ENCODE data around the gene AGAP6.
"Not testable (repeated sequence)": the region's sequence is repeated elsewhere in the genome, so short reads cannot be mapped to it uniquely, and the experiment has no call there.

AGAP6 gene

DNA sequence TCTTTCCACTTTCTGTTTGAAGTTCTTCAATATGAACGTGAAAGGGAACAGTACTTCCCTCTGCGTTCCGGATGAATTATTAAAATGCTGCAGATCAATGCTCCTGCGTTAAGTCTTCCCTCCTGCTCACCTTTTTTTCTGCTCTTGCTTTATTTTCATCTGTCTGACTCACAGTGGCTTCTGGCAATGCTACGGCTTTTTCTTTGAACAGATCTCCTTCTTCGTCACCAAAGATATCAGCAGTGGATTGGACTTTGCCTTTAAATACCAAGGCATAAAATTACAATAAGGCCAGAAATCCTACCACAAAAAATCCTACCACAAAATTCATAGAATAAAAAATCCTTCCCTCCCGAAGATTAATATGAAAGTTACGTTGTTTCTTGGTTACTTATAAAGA, 68.4 kb downstream of the AGAP6 start:
- H2AFZ ChIP-seq (ENCODE audit: low read length, unreplicated experiment); H3K79me2 ChIP-seq (ENCODE audit: control insufficient read depth, insufficient read depth, low read length, unreplicated experiment); H3K4me3 ChIP-seq (ENCODE audit: low read depth, low read length); H3K36me3 ChIP-seq (ENCODE audit: insufficient read depth, low read length); H3K4me1 ChIP-seq (ENCODE audit: control insufficient read depth, insufficient read depth, low read length, unreplicated experiment); H3K27ac ChIP-seq (ENCODE audit: low read depth, low read length); H3K27me3 ChIP-seq (ENCODE audit: insufficient read depth, low read length): not testable (repeated sequence)

DNA sequence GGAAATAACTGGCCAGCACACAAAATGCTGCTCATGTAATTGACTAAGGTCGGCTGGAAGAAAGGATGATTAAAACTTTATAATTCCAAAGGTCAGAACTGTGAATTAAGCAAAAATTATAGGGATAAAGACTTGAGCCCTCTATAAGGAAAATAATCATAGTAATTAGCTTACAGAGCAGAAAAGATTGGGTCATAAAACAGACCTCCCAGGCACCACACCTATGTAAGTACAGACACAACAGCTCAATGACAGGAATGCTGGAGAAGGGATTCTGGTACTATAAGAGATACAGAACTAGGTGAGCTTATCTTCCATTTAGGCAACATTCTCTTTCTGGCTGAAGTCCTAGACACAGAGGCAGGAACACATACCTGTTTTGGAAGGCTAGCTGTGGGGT, 70.5 kb downstream of the AGAP6 start:
- not testable (repeated sequence) for H3K4me1 ChIP-seq (ENCODE audit: control insufficient read depth, insufficient read depth, low read length, unreplicated experiment); H3K79me2 ChIP-seq (ENCODE audit: control insufficient read depth, insufficient read depth, low read length, unreplicated experiment); H3K4me3 ChIP-seq (ENCODE audit: low read depth, low read length); H2AFZ ChIP-seq (ENCODE audit: low read length, unreplicated experiment); H3K36me3 ChIP-seq (ENCODE audit: insufficient read depth, low read length); H3K27ac ChIP-seq (ENCODE audit: low read depth, low read length); H3K27me3 ChIP-seq (ENCODE audit: insufficient read depth, low read length)

DNA sequence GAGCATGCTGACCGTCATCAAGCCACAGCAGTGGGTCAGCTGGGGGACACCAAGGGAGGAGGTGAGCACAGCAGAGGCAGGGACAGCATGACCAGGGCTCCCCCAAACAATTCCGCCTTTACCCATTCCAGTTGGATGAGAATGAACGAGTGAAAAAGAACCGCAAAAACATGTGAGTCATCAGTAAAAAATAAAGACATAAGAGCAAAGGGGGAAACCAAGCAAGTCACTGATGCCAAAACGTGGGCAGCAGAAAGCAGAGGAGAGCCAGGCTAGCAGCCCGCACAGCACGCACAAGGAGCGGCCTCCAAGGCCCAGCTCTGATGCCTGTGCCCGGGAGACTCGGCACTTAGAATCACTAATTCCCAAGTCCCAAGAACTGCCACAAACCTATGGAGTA, 71.7 kb downstream of the AGAP6 start:
- not testable (repeated sequence) for H3K27ac ChIP-seq (ENCODE audit: low read depth, low read length); H3K27me3 ChIP-seq (ENCODE audit: insufficient read depth, low read length); H3K4me1 ChIP-seq (ENCODE audit: control insufficient read depth, insufficient read depth, low read length, unreplicated experiment); H3K79me2 ChIP-seq (ENCODE audit: control insufficient read depth, insufficient read depth, low read length, unreplicated experiment); H3K4me3 ChIP-seq (ENCODE audit: low read depth, low read length); H3K36me3 ChIP-seq (ENCODE audit: insufficient read depth, low read length)
- peak overlapping the region; percentile 1 for H2AFZ ChIP-seq (ENCODE audit: low read length, unreplicated experiment)

Data from ACC112 (cell line).